ENCODE data around the gene PHLPP1.
"Not testable (repeated sequence)": the region's sequence is repeated elsewhere in the genome, so short reads cannot be mapped to it uniquely, and the experiment has no call there.

PHLPP1 gene

GRCh38 chr18:62738639-62739038 lies 23.3 kb downstream of the PHLPP1 start:
- DNase-seq, result no peak
- Histone ChIP-seq H2BK12ac (ENCODE audit: low read length in 2 of 2) (no peak overlapping the region), H3K9me3 (ENCODE audit: control insufficient read depth, low read length) (no peaks in the 10 kb centered on the region), H3K18ac (ENCODE audit: low read depth in 1 of 2, low read length in 2 of 2) (no peak overlapping the region), H4K91ac (ENCODE audit: low read length) (no peak overlapping the region), H4K8ac (ENCODE audit: low read length) (no peak overlapping the region), H2BK5ac (ENCODE audit: low read depth, low read length, poor library complexity, severe bottlenecking) (no peak overlapping the region), H2BK120ac (ENCODE audit: low read depth, low read length) (no peak overlapping the region), H2AFZ (ENCODE audit: low read depth, low read length) (no peak overlapping the region), H3K4me2 (ENCODE audit: low read length, poor library complexity, severe bottlenecking) (no peak overlapping the region), H3K27me3 (ENCODE audit: control insufficient read depth in 1 of 2, insufficient read depth in 1 of 2, low read length in 2 of 2) (no peaks in the 10 kb centered on the region), H3K36me3 (ENCODE audit: control insufficient read depth in 1 of 2, insufficient read depth in 2 of 2, low read depth in 1 of 2, low read length in 2 of 2) (no peaks in the 10 kb centered on the region), H3K14ac (ENCODE audit: low read length in 2 of 2) (no peak overlapping the region), H3K27ac (ENCODE audit: low read length, poor library complexity, severe bottlenecking) (no peak overlapping the region), H3K9ac (ENCODE audit: low read length) (no peak overlapping the region), H3K23ac (ENCODE audit: low read length in 2 of 2) (no peak overlapping the region), H2AK5ac (ENCODE audit: low read length, severe bottlenecking) (no peak overlapping the region), H3K79me1 (replicated peaks; ENCODE audit: low read length, poor library complexity, severe bottlenecking) (peaks cover 21% of the 10 kb centered on the region), H3K4me3 (ENCODE audit: insufficient read depth in 1 of 2, low read depth in 1 of 2, low read length in 2 of 2) (no peak overlapping the region), H3K4me1 (ENCODE audit: control insufficient read depth, insufficient read depth, low read depth, low read length) (no peaks in the 10 kb centered on the region), H3K4ac (ENCODE audit: low read depth in 1 of 2, low read length in 2 of 2) (no peak overlapping the region), H2BK15ac (ENCODE audit: low read depth, poor library complexity, severe bottlenecking) (no peak overlapping the region)
- WGBS, result 100% methylated on average over 1 of the region's 1 CpG

- no peak overlapping the region for H3K4me2 ChIP-seq (ENCODE audit: low read length, poor library complexity, severe bottlenecking)
- no peak for DNase-seq
- H3K27ac ChIP-seq (ENCODE audit: low read length, poor library complexity, severe bottlenecking), result no peak overlapping the region
- no peak overlapping the region for H3K9ac ChIP-seq (ENCODE audit: low read length)
- no peaks in the 10 kb centered on the region for H3K9me3 ChIP-seq (ENCODE audit: control insufficient read depth, low read length)
- H3K18ac ChIP-seq (ENCODE audit: low read depth in 1 of 2, low read length in 2 of 2), result no peak overlapping the region
- WGBS, result 85% methylated on average over 3 of the region's 5 CpGs
- no peak overlapping the region for H2BK12ac ChIP-seq (ENCODE audit: low read length in 2 of 2)
- no peaks in the 10 kb centered on the region for H3K36me3 ChIP-seq (ENCODE audit: control insufficient read depth in 1 of 2, insufficient read depth in 2 of 2, low read depth in 1 of 2, low read length in 2 of 2)
- H2AK5ac ChIP-seq (ENCODE audit: low read length, severe bottlenecking), result no peak overlapping the region
- no peak overlapping the region for H2BK120ac ChIP-seq (ENCODE audit: low read depth, low read length)
- no peak overlapping the region for H3K23ac ChIP-seq (ENCODE audit: low read length in 2 of 2)
- H3K4me1 ChIP-seq (ENCODE audit: control insufficient read depth, insufficient read depth, low read depth, low read length), result peaks cover 2% of the 10 kb centered on the region
- H3K4ac ChIP-seq (ENCODE audit: low read depth in 1 of 2, low read length in 2 of 2), result no peak overlapping the region
- H3K14ac ChIP-seq (ENCODE audit: low read length in 2 of 2), result no peak overlapping the region
- H3K79me1 ChIP-seq (replicated peaks; ENCODE audit: low read length, poor library complexity, severe bottlenecking), result peaks cover 21% of the 10 kb centered on the region
- H4K8ac ChIP-seq (ENCODE audit: low read length), result no peak overlapping the region
- H2AFZ ChIP-seq (ENCODE audit: low read depth, low read length), result no peak overlapping the region
- H3K4me3 ChIP-seq (ENCODE audit: insufficient read depth in 1 of 2, low read depth in 1 of 2, low read length in 2 of 2), result no peak overlapping the region
- H3K27me3 ChIP-seq (ENCODE audit: control insufficient read depth in 1 of 2, insufficient read depth in 1 of 2, low read length in 2 of 2), result no peaks in the 10 kb centered on the region
- H2BK5ac ChIP-seq (ENCODE audit: low read depth, low read length, poor library complexity, severe bottlenecking), result no peak overlapping the region
- H4K91ac ChIP-seq (ENCODE audit: low read length), result no peak overlapping the region
- no peak overlapping the region for H2BK15ac ChIP-seq (ENCODE audit: low read depth, poor library complexity, severe bottlenecking)
Measured at GRCh38 chr18:62739911-62740310, 24.6 kb downstream of the PHLPP1 start.

GRCh38 chr18:62740650-62741049 lies 25.3 kb downstream of the PHLPP1 start:
- not testable (repeated sequence) for H3K36me3 ChIP-seq (ENCODE audit: control insufficient read depth in 1 of 2, insufficient read depth in 2 of 2, low read depth in 1 of 2, low read length in 2 of 2); H3K4me3 ChIP-seq (ENCODE audit: insufficient read depth in 1 of 2, low read depth in 1 of 2, low read length in 2 of 2); H2AK5ac ChIP-seq (ENCODE audit: low read length, severe bottlenecking)

GRCh38 chr18:62741118-62741566 lies 25.8 kb downstream of the PHLPP1 start:
- no peak overlapping the region for H3K18ac ChIP-seq (ENCODE audit: low read depth in 1 of 2, low read length in 2 of 2)

More at GRCh38 chr18:62740650-62741049, 25.3 kb downstream of the PHLPP1 start:
- not testable (repeated sequence) for H2BK120ac ChIP-seq (ENCODE audit: low read depth, low read length); H4K91ac ChIP-seq (ENCODE audit: low read length); H2BK5ac ChIP-seq (ENCODE audit: low read depth, low read length, poor library complexity, severe bottlenecking); H3K23ac ChIP-seq (ENCODE audit: low read length in 2 of 2); H2BK15ac ChIP-seq (ENCODE audit: low read depth, poor library complexity, severe bottlenecking); H4K8ac ChIP-seq (ENCODE audit: low read length); H2AFZ ChIP-seq (ENCODE audit: low read depth, low read length); H3K9me3 ChIP-seq (ENCODE audit: control insufficient read depth, low read length); H3K4ac ChIP-seq (ENCODE audit: low read depth in 1 of 2, low read length in 2 of 2); H3K27ac ChIP-seq (ENCODE audit: low read length, poor library complexity, severe bottlenecking); H3K14ac ChIP-seq (ENCODE audit: low read length in 2 of 2); DNase-seq; H3K9ac ChIP-seq (ENCODE audit: low read length); H2BK12ac ChIP-seq (ENCODE audit: low read length in 2 of 2); H3K4me1 ChIP-seq (ENCODE audit: control insufficient read depth, insufficient read depth, low read depth, low read length); H3K4me2 ChIP-seq (ENCODE audit: low read length, poor library complexity, severe bottlenecking); H3K27me3 ChIP-seq (ENCODE audit: control insufficient read depth in 1 of 2, insufficient read depth in 1 of 2, low read length in 2 of 2)
- H3K18ac ChIP-seq (ENCODE audit: low read depth in 1 of 2, low read length in 2 of 2), result peak overlapping the region in 1 of 2 experiments; percentile 43
- peaks cover 21% of the 10 kb centered on the region for H3K79me1 ChIP-seq (replicated peaks; ENCODE audit: low read length, poor library complexity, severe bottlenecking)
- 96% methylated on average over 4 of the region's 5 CpGs for WGBS

More at GRCh38 chr18:62741118-62741566, 25.8 kb downstream of the PHLPP1 start:
- H2AK5ac ChIP-seq (ENCODE audit: low read length, severe bottlenecking), result no peak overlapping the region
- no peak overlapping the region for H3K4me3 ChIP-seq (ENCODE audit: insufficient read depth in 1 of 2, low read depth in 1 of 2, low read length in 2 of 2)
- 57% methylated on average over 4 of the region's 4 CpGs for WGBS
- no peak overlapping the region for H3K4ac ChIP-seq (ENCODE audit: low read depth in 1 of 2, low read length in 2 of 2)
- no peak overlapping the region for H2BK15ac ChIP-seq (ENCODE audit: low read depth, poor library complexity, severe bottlenecking)
- no peak overlapping the region for H2BK120ac ChIP-seq (ENCODE audit: low read depth, low read length)
- H3K36me3 ChIP-seq (ENCODE audit: control insufficient read depth in 1 of 2, insufficient read depth in 2 of 2, low read depth in 1 of 2, low read length in 2 of 2), result no peaks in the 10 kb centered on the region
- H2BK12ac ChIP-seq (ENCODE audit: low read length in 2 of 2), result no peak overlapping the region
- DNase-seq, result peak; percentile 91
- no peak overlapping the region for H4K8ac ChIP-seq (ENCODE audit: low read length)
- H3K4me1 ChIP-seq (ENCODE audit: control insufficient read depth, insufficient read depth, low read depth, low read length), result peaks cover 2% of the 10 kb centered on the region
- no peak overlapping the region for H2BK5ac ChIP-seq (ENCODE audit: low read depth, low read length, poor library complexity, severe bottlenecking)
- H3K4me2 ChIP-seq (ENCODE audit: low read length, poor library complexity, severe bottlenecking), result no peak overlapping the region
- H3K23ac ChIP-seq (ENCODE audit: low read length in 2 of 2), result no peak overlapping the region
- H3K27ac ChIP-seq (ENCODE audit: low read length, poor library complexity, severe bottlenecking), result no peak overlapping the region
- H2AFZ ChIP-seq (ENCODE audit: low read depth, low read length), result no peak overlapping the region
- no peak overlapping the region for H4K91ac ChIP-seq (ENCODE audit: low read length)
- no peak overlapping the region for H3K9ac ChIP-seq (ENCODE audit: low read length)
- peaks cover 17% of the 10 kb centered on the region for H3K79me1 ChIP-seq (replicated peaks; ENCODE audit: low read length, poor library complexity, severe bottlenecking)
- no peak overlapping the region for H3K14ac ChIP-seq (ENCODE audit: low read length in 2 of 2)
- H3K9me3 ChIP-seq (ENCODE audit: control insufficient read depth, low read length), result no peaks in the 10 kb centered on the region
- no peaks in the 10 kb centered on the region for H3K27me3 ChIP-seq (ENCODE audit: control insufficient read depth in 1 of 2, insufficient read depth in 1 of 2, low read length in 2 of 2)
